GM12878 (cell line): ENCODE data around the gene LRRC7.

Experiments used
- EZH2 ChIP-seq: IDR thresholded peaks from 2 replicates; pipeline ENCODE4 v1.6.1; 2012; ENCODE audit warnings: low read depth, mild to moderate bottlenecking, control low read depth, inconsistent platforms, low read length, borderline replicate concordance; ENCODE audit not compliant: control insufficient read depth
- MXI1 ChIP-seq: fragments of 150-350 bp; IDR thresholded peaks from 2 replicates; pipeline ENCODE4 v1.6.1; 2011; ENCODE audit warnings: low read depth, mild to moderate bottlenecking, inconsistent platforms, low read length, improper control_type of control experiment
- MYC ChIP-seq: IDR thresholded peaks from 2 replicates; pipeline ENCODE4 v1.6.1; 2011; ENCODE audit warnings: mild to moderate bottlenecking, low read length, moderate library complexity, inconsistent platforms; ENCODE audit not compliant: insufficient read depth, insufficient replicate concordance, insufficient read length, severe bottlenecking
- NBN ChIP-seq: fragments of 450-650 bp; IDR thresholded peaks from 2 replicates; pipeline ENCODE4 v1.6.1; 2016

DNA sequence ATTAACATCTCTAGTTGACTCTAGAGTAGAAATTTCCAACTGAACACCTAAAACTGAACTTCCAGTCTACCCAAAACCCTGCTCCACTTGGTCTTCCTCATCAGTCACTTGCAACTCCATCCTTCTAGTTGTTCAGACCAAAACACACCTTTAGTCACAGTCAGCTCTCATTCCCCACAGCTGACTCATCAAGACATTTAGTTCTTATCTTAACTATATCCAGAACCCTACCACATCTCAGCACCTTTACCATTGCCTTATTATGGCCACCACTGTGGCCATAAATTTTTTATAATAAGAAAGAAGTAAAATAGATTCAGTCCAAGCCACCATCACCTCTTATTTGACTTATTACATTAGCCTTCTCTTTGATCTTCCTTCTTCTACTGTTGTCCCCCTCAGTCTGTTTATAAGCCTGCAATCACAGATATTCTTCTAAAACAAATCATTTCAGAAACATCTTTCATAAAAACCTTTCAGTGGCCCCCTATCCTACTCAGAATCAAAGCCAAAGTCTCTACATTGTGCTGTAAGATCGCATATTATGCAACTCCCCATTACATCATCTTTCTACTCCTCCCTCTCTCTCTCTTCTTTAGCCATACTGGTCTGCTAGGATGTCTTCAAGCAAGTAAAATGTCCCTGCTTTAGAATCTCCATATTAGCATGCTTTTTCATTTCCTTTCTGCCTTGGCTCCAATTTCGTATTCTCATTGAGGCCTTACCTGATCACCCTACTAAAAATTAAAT, 361.8 kb downstream of the LRRC7 start:
- TF ChIP-seq NBN (no peak), EZH2 (no peak), MYC (no peak), MXI1 (no peak)
